Measurements from ENCODE around the gene USP47.

The USP47 gene

GRCh38 chr11:11992257-11993212 lies 150.8 kb downstream of the USP47 start:
- no peak for DNase-seq (ENCODE audit: low read depth)
- no peak for TF ChIP-seq CTCF (IDR thresholded peaks at IDR 0.05; ENCODE audit: insufficient read depth, low read depth, low read length, missing control alignments)

GRCh38 chr11:11993839-11994238 lies 152.1 kb downstream of the USP47 start:
- no peak overlapping the region for H3K4me3 ChIP-seq (ENCODE audit: low read depth, low read length)
- TF ChIP-seq CTCF (IDR thresholded peaks at IDR 0.05; ENCODE audit: insufficient read depth, low read depth, low read length, missing control alignments) = no peak
- DNase-seq (ENCODE audit: low read depth) = no peak

More at GRCh38 chr11:11992257-11993212, 150.8 kb downstream of the USP47 start:
- H3K4me3 ChIP-seq (ENCODE audit: low read depth, low read length) = no peak overlapping the region

GRCh38 chr11:11995601-11996000 lies 153.8 kb downstream of the USP47 start:
- no peak overlapping the region for H3K4me3 ChIP-seq (ENCODE audit: low read depth, low read length)
- TF ChIP-seq CTCF (IDR thresholded peaks at IDR 0.05; ENCODE audit: insufficient read depth, low read depth, low read length, missing control alignments) = no peak
- DNase-seq (ENCODE audit: low read depth) = no peak

GRCh38 chr11:11996321-11997048 lies 154.7 kb downstream of the USP47 start:
- no peak overlapping the region for H3K4me3 ChIP-seq (ENCODE audit: low read depth, low read length)
- TF ChIP-seq CTCF (IDR thresholded peaks at IDR 0.05; ENCODE audit: insufficient read depth, low read depth, low read length, missing control alignments) = no peak
- DNase-seq (ENCODE audit: low read depth) = no peak

- H3K4me3 ChIP-seq (ENCODE audit: low read depth, low read length) = no peak overlapping the region
- no peak for DNase-seq (ENCODE audit: low read depth)
- TF ChIP-seq CTCF (IDR thresholded peaks at IDR 0.05; ENCODE audit: insufficient read depth, low read depth, low read length, missing control alignments) = no peak
Observed at GRCh38 chr11:11997049-11997322, 155.2 kb downstream of the USP47 start.

- peak; percentile 40 for DNase-seq (ENCODE audit: low read depth)
- no peak for TF ChIP-seq CTCF (IDR thresholded peaks at IDR 0.05; ENCODE audit: insufficient read depth, low read depth, low read length, missing control alignments)
- no peak overlapping the region for H3K4me3 ChIP-seq (ENCODE audit: low read depth, low read length)
Observed at GRCh38 chr11:11998091-11998781, 156.5 kb downstream of the USP47 start.

Measured in GM12865 (cell line).